PFSK-1 (cell line): ENCODE results near the gene BCR.

Experiments used
- FOXP2 ChIP-seq: optimal IDR thresholded peaks from 2 replicates; pipeline ENCODE3; 2011; ENCODE audit warnings: borderline replicate concordance, control low read depth, inconsistent platforms; ENCODE audit not compliant: insufficient read depth; ENCODE audit errors: extremely low read length, extremely low read depth
- POLR2AphosphoS5 ChIP-seq: IDR thresholded peaks from 2 replicates; pipeline ENCODE4 v1.6.1; 2012; ENCODE audit warnings: low read depth, mild to moderate bottlenecking, control low read depth, low read length, moderate library complexity
- REST ChIP-seq, 2 experiments: IDR thresholded peaks; 2 replicates each; pipeline versions ENCODE4 v1.6.1 to v1.8.0; 2011 to 2012; ENCODE audit warnings: low read depth in 2 of 2, low read length in 2 of 2, control low read depth in 1 of 2, inconsistent platforms in 1 of 2, mild to moderate bottlenecking in 1 of 2, moderate library complexity in 1 of 2; ENCODE audit not compliant: insufficient read depth in 1 of 2
- SIN3A ChIP-seq: IDR thresholded peaks from 2 replicates; pipeline ENCODE4 v1.6.1; 2012; ENCODE audit warnings: mild to moderate bottlenecking, low read length, moderate library complexity, borderline replicate concordance; ENCODE audit not compliant: insufficient read depth
- TAF1 ChIP-seq: IDR thresholded peaks from 2 replicates; pipeline ENCODE4 v1.6.1; 2012; ENCODE audit warnings: low read length, control low read depth, borderline replicate concordance; ENCODE audit not compliant: insufficient read depth

GRCh38 chr22:23246982-23247766 is 66.9 kb downstream of the BCR start:
- TF ChIP-seq POLR2AphosphoS5 (no peak), SIN3A (no peak), TAF1 (no peak), REST (IDR thresholded peaks at IDR 0.05; ENCODE audit: insufficient read depth in 1 of 2, low read depth in 2 of 2, low read length in 2 of 2) (no peak), FOXP2 (peak; percentile 17)
